GM12878 (cell line): ENCODE data around the gene MOB2. TPM values are rescaled to one million over a fixed set of nuclear protein-coding genes. Genes with fewer than 3 reads are reported as not detected.

Experiments used
- ATAC-seq: fragments of 200-7000 bp; cut with Tn5 transposase; 3 replicates; pipeline ENCODE4 v1.9.1; 2020; ENCODE audit warnings: mild to moderate bottlenecking, moderate library complexity
- BruUV-seq: library from RNA; stranded (reverse); fragments of 400-500 nt; replicated peaks from 2 replicates; lab custom pipeline; 2021; lab: Mats Ljungman, UMichigan
- CTCF ChIA-PET: fragments of 300-600 bp; sonication (Branson Sonifier 250); formaldehyde crosslinking; extraction: SDS; loops from one replicate; lab custom pipeline; 2021; ENCODE audit warnings: inconsistent platforms; lab: Yijun Ruan, JAX
- POLR2A ChIA-PET: fragments of 350-600 bp; formaldehyde crosslinking; extraction: SDS; loops from one replicate; lab custom pipeline; 2021; ENCODE audit warnings: inconsistent platforms; lab: Charles Lee
- RAD21 ChIA-PET: fragments of 300-600 bp; sonication (Branson Sonifier 250); formaldehyde crosslinking; loops from one replicate; lab custom pipeline; 2023; ENCODE audit warnings: antibody characterized with exemption; ENCODE audit not compliant: unreplicated experiment; lab: Charles Lee
- SMC1A ChIA-PET: fragments of 300-600 bp; sonication (Branson Sonifier 250); formaldehyde crosslinking; loops from one replicate; lab custom pipeline; 2023; ENCODE audit not compliant: unreplicated experiment, uncharacterized antibody; lab: Charles Lee
- DNase-seq: peaks from one replicate; pipeline ENCODE4 v3.0.0-alpha.2; 2011; ENCODE audit warnings: low read depth, low spot score
- FAIRE-seq: peaks from 3 replicates; lab custom pipeline; 2011; peaks lifted over from hg19 to GRCh38; lab: Jason Lieb, UNC
- H2AFZ ChIP-seq: 2 replicates; pipeline ENCODE4 v1.6.0; 2011; ENCODE audit warnings: low read depth, low read length, control low read depth; ENCODE audit not compliant: control insufficient read depth
- H3K27ac ChIP-seq: 2 replicates; pipeline ENCODE4 v1.5.1; 2011; ENCODE audit warnings: control low read depth; ENCODE audit not compliant: control insufficient read depth, insufficient read depth
- H3K27me3 ChIP-seq, 2 experiments: replicated peaks in 1 of 2; 2 replicates each; pipeline versions ENCODE4 v1.6.0 to v1.6.1; 2011; ENCODE audit warnings: low read length in 1 of 2; ENCODE audit not compliant: control insufficient read depth in 2 of 2, insufficient read depth in 2 of 2
- H3K36me3 ChIP-seq, 2 experiments: 2 replicates each; pipeline ENCODE4 v1.5.1; 2011; ENCODE audit warnings: low read length in 1 of 2; ENCODE audit not compliant: control insufficient read depth in 2 of 2, insufficient read depth in 2 of 2
- H3K4me1 ChIP-seq: 2 replicates; pipeline ENCODE4 v1.6.1; 2011; ENCODE audit warnings: mild to moderate bottlenecking, low read length, moderate library complexity, mixed read lengths; ENCODE audit not compliant: control insufficient read depth, insufficient read depth
- H3K4me2 ChIP-seq: 2 replicates; pipeline ENCODE4 v1.6.0; 2011; ENCODE audit warnings: control low read depth; ENCODE audit not compliant: control insufficient read depth, insufficient read depth
- H3K4me3 ChIP-seq: fragments of 200-600 bp; sonication (generic); 2 replicates; pipeline ENCODE4 v1.5.1; 2016
- H3K79me2 ChIP-seq: 2 replicates; pipeline ENCODE4 v1.6.0; 2011; ENCODE audit warnings: low read length; ENCODE audit not compliant: control insufficient read depth, insufficient read depth
- H3K9ac ChIP-seq: 2 replicates; pipeline ENCODE4 v1.8.0; 2011; ENCODE audit warnings: low read length, control low read depth, mixed read lengths; ENCODE audit not compliant: control insufficient read depth, insufficient read depth
- H3K9me3 ChIP-seq: replicated peaks from 3 replicates; pipeline ENCODE4 v1.5.1; 2011; ENCODE audit warnings: mild to moderate bottlenecking, low read length; ENCODE audit not compliant: control insufficient read depth, insufficient read depth
- H4K20me1 ChIP-seq: 2 replicates; pipeline ENCODE4 v1.6.0; 2011; ENCODE audit not compliant: control insufficient read depth, insufficient read depth
- CEBPB ChIP-seq, 2 experiments: fragments of 150-350 bp in 1 of 2; IDR thresholded peaks; 2 replicates each; pipeline ENCODE4 v1.6.1; 2012 to 2014; ENCODE audit warnings: low read depth in 2 of 2, low read length in 2 of 2, borderline replicate concordance in 1 of 2, inconsistent platforms in 1 of 2
- JUNB ChIP-seq: IDR thresholded peaks from 2 replicates; pipeline ENCODE4 v1.6.1; 2016; ENCODE audit warnings: antibody characterized with exemption, mild to moderate bottlenecking
- TCF3 ChIP-seq: IDR thresholded peaks from 2 replicates; pipeline ENCODE4 v1.6.1; 2012; ENCODE audit warnings: low read depth, mild to moderate bottlenecking, low read length, borderline replicate concordance; ENCODE audit not compliant: insufficient read depth
- WRNIP1 ChIP-seq: IDR thresholded peaks from 2 replicates; pipeline ENCODE4 v1.6.1; 2011; ENCODE audit warnings: low read depth, low read length, improper control_type of control experiment, borderline replicate concordance
- ZNF384 ChIP-seq: IDR thresholded peaks from 2 replicates; pipeline ENCODE4 v1.6.1; 2012; ENCODE audit warnings: low read depth, mild to moderate bottlenecking, low read length, improper control_type of control experiment, borderline replicate concordance
- ZSCAN29 ChIP-seq: fragments of 450-650 bp; IDR thresholded peaks from 2 replicates; pipeline ENCODE4 v1.6.1; 2017; ENCODE audit warnings: mild to moderate bottlenecking, moderate library complexity
- WGBS: methylation state at CpG from one replicate; pipeline ENCODE4 v1.1.6; 2016; ENCODE audit warnings: low lambda C conversion rate; ENCODE audit not compliant: insufficient replicate concordance, insufficient coverage; ENCODE audit errors: missing lambda C conversion rate; 5-methylcytosine and 5-hydroxymethylcytosine counted together
- in situ Hi-C: fragments of 300-500 bp; cut with MboI; formaldehyde crosslinking; loops from 9 replicates; pipeline ENCODE4 v1.14.3; 2018; ENCODE audit warnings: mixed read lengths
- intact Hi-C: fragments of 100-400 bp; cut with micrococcal nuclease; formaldehyde crosslinking; loops from one replicate; pipeline ENCODE4 v1.14.2; 2022; ENCODE audit not compliant: unreplicated experiment
- polyA plus RNA-seq, 11 experiments: library from polyadenylated mRNA; depleted of rRNA in 4 of 11; unstranded in 6 of 11; stranded (reverse) in 5 of 11; fragments of >200 nt; fragmentation: Nextera tagmentation in 4 of 11; fragmentation: Illumina TruSeq in 1 of 11; extraction: Ambion mirVana in 4 of 11; extraction: Trizol in 1 of 11; gene quantifications; 1 replicate in 1 of 11; 2 replicates in 10 of 11; pipeline versions ENCODE4 v1.2.1 to v1.2.3, GENCODE V29; 2011 to 2016; ENCODE audit warnings: inconsistent platforms in 2 of 11, missing spikeins in 2 of 11, low read depth in 1 of 11
- total RNA-seq, 4 experiments: library from RNA; depleted of rRNA in 3 of 4; stranded (reverse); fragments of >200 nt in 3 of 4; fragmentation: Illumina TruSeq in 1 of 4; extraction: Trizol in 1 of 4; gene quantifications; 2 replicates each; pipeline versions ENCODE4 v1.2.1 to v1.2.3, GENCODE V29; 2013 to 2021
- TF ChIP-seq, protein P1 (sequence below): fragments of 450-650 bp; conservative IDR thresholded peaks from 2 replicates; pipeline ENCODE4 v1.6.1; 2017; ENCODE audit warnings: mild to moderate bottlenecking, moderate library complexity
- TF ChIP-seq, protein P2 (sequence below): fragments of 450-650 bp; IDR thresholded peaks from 2 replicates; pipeline ENCODE4 v1.6.1; 2017; ENCODE audit warnings: mild to moderate bottlenecking, low read depth, inconsistent platforms; ENCODE audit not compliant: poor library complexity, severe bottlenecking
- TF ChIP-seq, protein P3 (sequence below): IDR thresholded peaks from 2 replicates; pipeline ENCODE4 v1.6.1; 2012; ENCODE audit warnings: improper control_type of control experiment, low read depth, low read length; ENCODE audit not compliant: insufficient replicate concordance
- TF ChIP-seq, protein P4 (sequence below): fragments of 450-650 bp; IDR thresholded peaks from 2 replicates; pipeline ENCODE4 v1.6.1; 2016; ENCODE audit warnings: mild to moderate bottlenecking

MOB2 gene
- total and polyA plus RNA-seq, 10 of the 15 experiments (the other 5 are each of a cell fraction or from before 2014, with no cell fraction given) = 0.10 to 34.6 (median 15.5) TPM

DNA sequence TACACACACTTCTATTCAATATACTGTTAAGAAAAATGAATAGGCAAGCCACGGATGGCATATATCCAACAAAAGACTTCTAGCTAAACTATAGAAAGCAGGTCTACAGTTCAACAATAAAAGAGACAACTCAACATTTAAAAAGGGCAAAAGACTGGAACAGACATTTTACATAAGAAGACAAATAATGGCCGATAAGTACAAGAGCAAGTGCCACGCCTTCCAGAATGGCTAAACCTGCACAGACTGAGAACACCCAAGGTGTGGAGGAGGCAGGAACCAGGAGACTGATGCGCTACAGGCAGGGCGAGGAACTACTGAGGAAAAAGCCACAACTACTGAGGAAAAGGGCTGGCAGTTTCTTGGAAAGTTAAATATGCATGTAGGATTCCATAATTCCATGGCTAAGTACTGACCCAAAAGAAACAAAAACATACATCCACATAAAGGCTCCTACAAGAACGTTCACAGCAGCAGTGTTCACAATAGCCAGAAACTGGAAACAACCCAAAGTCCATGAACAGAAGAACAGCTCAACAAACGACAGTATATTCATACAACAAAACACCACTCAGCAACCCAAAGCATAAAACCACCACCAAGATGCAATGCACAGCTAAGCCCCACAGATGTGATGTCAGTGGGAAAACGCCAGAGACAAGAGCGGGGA lies 9.6 kb upstream of the MOB2 start:
- no peaks in the 10 kb centered on the region; the same call in none of the 2 replicates for H3K79me2 ChIP-seq
- no peak overlapping the region for H3K4me3 ChIP-seq
- no peak for DNase-seq
- no peaks in the 10 kb centered on the region for H3K27me3 ChIP-seq
- ChIA-PET RAD21 (no interaction called here), SMC1A (no interaction called here), CTCF (interaction anchor here (1.0 kb wide), 1 partner anchor 9 kb away, joined by 3 read pairs; the partner anchor contains the start of gene MOB2), POLR2A (no interaction called here)
- H3K4me1 ChIP-seq = peaks cover 3% of the 10 kb centered on the region; the same call in 1 of the 2 replicates
- peaks cover 2% of the 10 kb centered on the region; the same call in 2 of the 3 replicates for H3K9me3 ChIP-seq
- H3K27ac ChIP-seq = no peak overlapping the region
- H4K20me1 ChIP-seq = no peaks in the 10 kb centered on the region
- in situ Hi-C loops (no loop called here), intact Hi-C loops (no loop called here)
- H3K4me2 ChIP-seq = no peak overlapping the region
- TF ChIP-seq, protein P1, sequence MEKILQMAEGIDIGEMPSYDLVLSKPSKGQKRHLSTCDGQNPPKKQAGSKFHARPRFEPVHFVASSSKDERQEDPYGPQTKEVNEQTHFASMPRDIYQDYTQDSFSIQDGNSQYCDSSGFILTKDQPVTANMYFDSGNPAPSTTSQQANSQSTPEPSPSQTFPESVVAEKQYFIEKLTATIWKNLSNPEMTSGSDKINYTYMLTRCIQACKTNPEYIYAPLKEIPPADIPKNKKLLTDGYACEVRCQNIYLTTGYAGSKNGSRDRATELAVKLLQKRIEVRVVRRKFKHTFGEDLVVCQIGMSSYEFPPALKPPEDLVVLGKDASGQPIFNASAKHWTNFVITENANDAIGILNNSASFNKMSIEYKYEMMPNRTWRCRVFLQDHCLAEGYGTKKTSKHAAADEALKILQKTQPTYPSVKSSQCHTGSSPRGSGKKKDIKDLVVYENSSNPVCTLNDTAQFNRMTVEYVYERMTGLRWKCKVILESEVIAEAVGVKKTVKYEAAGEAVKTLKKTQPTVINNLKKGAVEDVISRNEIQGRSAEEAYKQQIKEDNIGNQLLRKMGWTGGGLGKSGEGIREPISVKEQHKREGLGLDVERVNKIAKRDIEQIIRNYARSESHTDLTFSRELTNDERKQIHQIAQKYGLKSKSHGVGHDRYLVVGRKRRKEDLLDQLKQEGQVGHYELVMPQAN = no peak
- TF ChIP-seq TCF3 (no peak), ZSCAN29 (no peak), WRNIP1 (no peak), JUNB (no peak), ZNF384 (no peak), CEBPB (IDR thresholded peaks at IDR 0.05; ENCODE audit: borderline replicate concordance in 1 of 2, low read depth in 2 of 2, low read length in 2 of 2) (no peak)
- TF ChIP-seq, protein P2, sequence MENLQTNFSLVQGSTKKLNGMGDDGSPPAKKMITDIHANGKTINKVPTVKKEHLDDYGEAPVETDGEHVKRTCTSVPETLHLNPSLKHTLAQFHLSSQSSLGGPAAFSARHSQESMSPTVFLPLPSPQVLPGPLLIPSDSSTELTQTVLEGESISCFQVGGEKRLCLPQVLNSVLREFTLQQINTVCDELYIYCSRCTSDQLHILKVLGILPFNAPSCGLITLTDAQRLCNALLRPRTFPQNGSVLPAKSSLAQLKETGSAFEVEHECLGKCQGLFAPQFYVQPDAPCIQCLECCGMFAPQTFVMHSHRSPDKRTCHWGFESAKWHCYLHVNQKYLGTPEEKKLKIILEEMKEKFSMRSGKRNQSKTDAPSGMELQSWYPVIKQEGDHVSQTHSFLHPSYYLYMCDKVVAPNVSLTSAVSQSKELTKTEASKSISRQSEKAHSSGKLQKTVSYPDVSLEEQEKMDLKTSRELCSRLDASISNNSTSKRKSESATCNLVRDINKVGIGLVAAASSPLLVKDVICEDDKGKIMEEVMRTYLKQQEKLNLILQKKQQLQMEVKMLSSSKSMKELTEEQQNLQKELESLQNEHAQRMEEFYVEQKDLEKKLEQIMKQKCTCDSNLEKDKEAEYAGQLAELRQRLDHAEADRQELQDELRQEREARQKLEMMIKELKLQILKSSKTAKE = no peak
- TF ChIP-seq, protein P3, sequence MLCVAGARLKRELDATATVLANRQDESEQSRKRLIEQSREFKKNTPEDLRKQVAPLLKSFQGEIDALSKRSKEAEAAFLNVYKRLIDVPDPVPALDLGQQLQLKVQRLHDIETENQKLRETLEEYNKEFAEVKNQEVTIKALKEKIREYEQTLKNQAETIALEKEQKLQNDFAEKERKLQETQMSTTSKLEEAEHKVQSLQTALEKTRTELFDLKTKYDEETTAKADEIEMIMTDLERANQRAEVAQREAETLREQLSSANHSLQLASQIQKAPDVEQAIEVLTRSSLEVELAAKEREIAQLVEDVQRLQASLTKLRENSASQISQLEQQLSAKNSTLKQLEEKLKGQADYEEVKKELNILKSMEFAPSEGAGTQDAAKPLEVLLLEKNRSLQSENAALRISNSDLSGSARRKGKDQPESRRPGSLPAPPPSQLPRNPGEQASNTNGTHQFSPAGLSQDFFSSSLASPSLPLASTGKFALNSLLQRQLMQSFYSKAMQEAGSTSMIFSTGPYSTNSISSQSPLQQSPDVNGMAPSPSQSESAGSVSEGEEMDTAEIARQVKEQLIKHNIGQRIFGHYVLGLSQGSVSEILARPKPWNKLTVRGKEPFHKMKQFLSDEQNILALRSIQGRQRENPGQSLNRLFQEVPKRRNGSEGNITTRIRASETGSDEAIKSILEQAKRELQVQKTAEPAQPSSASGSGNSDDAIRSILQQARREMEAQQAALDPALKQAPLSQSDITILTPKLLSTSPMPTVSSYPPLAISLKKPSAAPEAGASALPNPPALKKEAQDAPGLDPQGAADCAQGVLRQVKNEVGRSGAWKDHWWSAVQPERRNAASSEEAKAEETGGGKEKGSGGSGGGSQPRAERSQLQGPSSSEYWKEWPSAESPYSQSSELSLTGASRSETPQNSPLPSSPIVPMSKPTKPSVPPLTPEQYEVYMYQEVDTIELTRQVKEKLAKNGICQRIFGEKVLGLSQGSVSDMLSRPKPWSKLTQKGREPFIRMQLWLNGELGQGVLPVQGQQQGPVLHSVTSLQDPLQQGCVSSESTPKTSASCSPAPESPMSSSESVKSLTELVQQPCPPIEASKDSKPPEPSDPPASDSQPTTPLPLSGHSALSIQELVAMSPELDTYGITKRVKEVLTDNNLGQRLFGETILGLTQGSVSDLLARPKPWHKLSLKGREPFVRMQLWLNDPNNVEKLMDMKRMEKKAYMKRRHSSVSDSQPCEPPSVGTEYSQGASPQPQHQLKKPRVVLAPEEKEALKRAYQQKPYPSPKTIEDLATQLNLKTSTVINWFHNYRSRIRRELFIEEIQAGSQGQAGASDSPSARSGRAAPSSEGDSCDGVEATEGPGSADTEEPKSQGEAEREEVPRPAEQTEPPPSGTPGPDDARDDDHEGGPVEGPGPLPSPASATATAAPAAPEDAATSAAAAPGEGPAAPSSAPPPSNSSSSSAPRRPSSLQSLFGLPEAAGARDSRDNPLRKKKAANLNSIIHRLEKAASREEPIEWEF = no peak
- TF ChIP-seq, protein P4, sequence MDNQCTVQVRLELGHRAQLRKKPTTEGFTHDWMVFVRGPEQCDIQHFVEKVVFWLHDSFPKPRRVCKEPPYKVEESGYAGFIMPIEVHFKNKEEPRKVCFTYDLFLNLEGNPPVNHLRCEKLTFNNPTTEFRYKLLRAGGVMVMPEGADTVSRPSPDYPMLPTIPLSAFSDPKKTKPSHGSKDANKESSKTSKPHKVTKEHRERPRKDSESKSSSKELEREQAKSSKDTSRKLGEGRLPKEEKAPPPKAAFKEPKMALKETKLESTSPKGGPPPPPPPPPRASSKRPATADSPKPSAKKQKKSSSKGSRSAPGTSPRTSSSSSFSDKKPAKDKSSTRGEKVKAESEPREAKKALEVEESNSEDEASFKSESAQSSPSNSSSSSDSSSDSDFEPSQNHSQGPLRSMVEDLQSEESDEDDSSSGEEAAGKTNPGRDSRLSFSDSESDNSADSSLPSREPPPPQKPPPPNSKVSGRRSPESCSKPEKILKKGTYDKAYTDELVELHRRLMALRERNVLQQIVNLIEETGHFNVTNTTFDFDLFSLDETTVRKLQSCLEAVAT = no peak
- BruUV-seq = no TSS peak
- H3K9ac ChIP-seq = no peak overlapping the region
- 71% methylated on average over 9 of the region's 9 CpGs for WGBS
- no peak for ATAC-seq
- FAIRE-seq = no peak
- H2AFZ ChIP-seq = no peak overlapping the region
- H3K36me3 ChIP-seq = peaks cover 0 to 4% of the 10 kb centered on the region in 2 experiments; a peak in 2 of 4 replicates
